Keratinocyte (primary cell): ENCODE data around the gene CIDEB. TPM values are rescaled to one million over a fixed set of nuclear protein-coding genes. Genes with fewer than 3 reads are reported as not detected.

ENCODE experiments used
- DNase-seq: peaks from one replicate; pipeline ENCODE4 v3.0.0-alpha.2; 2011; ENCODE audit warnings: low read depth, missing footprints, low spot score
- FAIRE-seq: peaks from 2 replicates; lab custom pipeline; 2011; peaks lifted over from hg19 to GRCh38; lab: Jason Lieb, UNC
- H2AFZ ChIP-seq: 2 replicates; pipeline ENCODE4 v1.6.0; 2012; ENCODE audit warnings: low read length, control low read depth, inconsistent platforms; ENCODE audit not compliant: control insufficient read depth
- H3K27ac ChIP-seq: 2 replicates; pipeline ENCODE4 v1.5.1; 2011; ENCODE audit warnings: low read length; ENCODE audit not compliant: control insufficient read depth, insufficient read depth
- H3K27me3 ChIP-seq: 3 replicates; pipeline ENCODE4 v1.6.0; 2011; ENCODE audit warnings: low read length; ENCODE audit not compliant: control insufficient read depth, insufficient read depth; ENCODE audit errors: extremely low read depth
- H3K36me3 ChIP-seq, 2 experiments: 2 replicates in 1 of 2; 3 replicates in 1 of 2; pipeline ENCODE4 v1.5.1; 2011; ENCODE audit warnings: low read length in 2 of 2, mild to moderate bottlenecking in 1 of 2; ENCODE audit not compliant: control insufficient read depth in 2 of 2, insufficient read depth in 2 of 2; ENCODE audit errors: extremely low read depth in 1 of 2
- H3K4me1 ChIP-seq: 3 replicates; pipeline ENCODE4 v1.5.1; 2011; ENCODE audit warnings: low read length; ENCODE audit not compliant: control insufficient read depth, insufficient read depth; ENCODE audit errors: extremely low read depth
- H3K4me2 ChIP-seq: 3 replicates; pipeline ENCODE4 v1.6.0; 2011; ENCODE audit warnings: low read depth, low read length; ENCODE audit not compliant: control insufficient read depth, insufficient read depth; ENCODE audit errors: extremely low read depth
- H3K4me3 ChIP-seq, 3 experiments: fragments of 200-600 bp in 1 of 3; sonication (generic) in 1 of 3; 2 replicates in 2 of 3; 3 replicates in 1 of 3; pipeline ENCODE4 v1.5.1; 2011 to 2016; ENCODE audit warnings: low read length in 3 of 3, mild to moderate bottlenecking in 3 of 3, control low read depth in 2 of 3, inconsistent platforms in 1 of 3, low read depth in 1 of 3, mixed read lengths in 1 of 3, mixed run types in 1 of 3, moderate library complexity in 1 of 3; ENCODE audit not compliant: control insufficient read depth in 2 of 3, insufficient read depth in 2 of 3; ENCODE audit errors: extremely low read depth in 1 of 3
- H3K79me2 ChIP-seq: 2 replicates; pipeline ENCODE4 v1.6.0; 2012; ENCODE audit warnings: low read length; ENCODE audit not compliant: control insufficient read depth, insufficient read depth
- H3K9ac ChIP-seq: 3 replicates; pipeline ENCODE4 v1.6.0; 2011; ENCODE audit warnings: low read length; ENCODE audit not compliant: control insufficient read depth, insufficient read depth; ENCODE audit errors: extremely low read depth
- H3K9me1 ChIP-seq: 3 replicates; pipeline ENCODE4 v1.6.0; 2011; ENCODE audit warnings: low read length; ENCODE audit not compliant: control insufficient read depth, insufficient read depth; ENCODE audit errors: extremely low read depth
- H3K9me3 ChIP-seq: 2 replicates; pipeline ENCODE4 v1.5.1; 2012; ENCODE audit warnings: low read depth, low read length; ENCODE audit not compliant: control insufficient read depth
- H4K20me1 ChIP-seq: 3 replicates; pipeline ENCODE4 v1.6.0; 2011; ENCODE audit warnings: low read length; ENCODE audit not compliant: control insufficient read depth, insufficient read depth; ENCODE audit errors: extremely low read depth
- CTCF ChIP-seq, 3 experiments: IDR thresholded peaks in 1 of 3; conservative IDR thresholded peaks in 1 of 3; optimal IDR thresholded peaks in 1 of 3; 2 replicates in 2 of 3; 3 replicates in 1 of 3; pipeline versions ENCODE3 to v1.5.1; 2011; ENCODE audit warnings: low read length in 3 of 3, mild to moderate bottlenecking in 3 of 3, moderate library complexity in 2 of 3, control low read depth in 1 of 3, inconsistent platforms in 1 of 3; ENCODE audit not compliant: insufficient read depth in 2 of 3; ENCODE audit errors: extremely low read depth in 1 of 3
- EZH2 ChIP-seq: IDR thresholded peaks from one replicate; pipeline ENCODE4 v1.6.1; 2012; ENCODE audit warnings: inconsistent platforms, mild to moderate bottlenecking, low read length, moderate library complexity
- dilution Hi-C: fragments of 300-500 bp; cut with MboI; formaldehyde crosslinking; loops from one replicate; pipeline ENCODE4 v1.7.0; 2020; ENCODE audit warnings: low sequenced_read_pairs; ENCODE audit not compliant: extremely low pct_ligation_motif_present
- polyA plus RNA-seq, 5 experiments: library from polyadenylated mRNA; depleted of rRNA in 3 of 5; stranded (reverse) in 3 of 5; stranded (forward) in 1 of 5; unstranded in 1 of 5; fragments of >200 nt; gene quantifications; 1 replicate in 1 of 5; 2 replicates in 3 of 5; 3 replicates in 1 of 5; pipeline versions ENCODE4 v1.2.1 to v1.2.3, GENCODE V29; 2011 to 2012; ENCODE audit warnings: missing spikeins in 2 of 5, low read depth in 1 of 5, low replicate concordance in 1 of 5

The CIDEB gene
- polyA plus RNA-seq, 1 donor (not counting 4 experiments of a cell fraction or from before 2014, with no cell fraction given) = 3.7 TPM

GRCh38 chr14:24299255-24300191 lies 8.3 kb downstream of the CIDEB start, which contains the start of the genes DHRS1 and NOP9:
Gene DHRS1 (minus strand): TSS chr14:24299780. CDS start chr14:24299106, 674 bp downstream.
Gene NOP9 (plus strand): TSS chr14:24299850. CDS start chr14:24299955, 105 bp downstream.
- Histone ChIP-seq H3K9me1 (no peaks in the 10 kb centered on the region), H3K27me3 (no peaks in the 10 kb centered on the region), H3K36me3 (peaks cover 33 to 46% of the 10 kb centered on the region in 2 experiments), H4K20me1 (no peaks in the 10 kb centered on the region), H3K27ac (peak within 1 kb of the TSS; percentile 93), H3K4me3 (peak within 1 kb of the TSS; percentile 58 to 94 (median 80)), H3K4me2 (peak within 1 kb of the TSS; percentile 91), H3K4me1 (peaks cover 37% of the 10 kb centered on the region), H3K9me3 (no peaks in the 10 kb centered on the region), H3K9ac (peak within 1 kb of the TSS; percentile 95), H3K79me2 (peaks cover 32% of the 10 kb centered on the region), H2AFZ (peak within 1 kb of the TSS; percentile 84)
- FAIRE-seq (no peak), DNase-seq (no peak)
- TF ChIP-seq CTCF (optimal IDR thresholded peaks at IDR 0.05 in 1 of 3, IDR thresholded peaks at IDR 0.05 in 1 of 3, conservative IDR thresholded peaks at IDR 0.05 in 1 of 3; ENCODE audit: extremely low read depth in 1 of 3, insufficient read depth in 2 of 3, low read length in 3 of 3) (no peak), EZH2 (no peak)
- dilution Hi-C loops = no loop called here

DNA sequence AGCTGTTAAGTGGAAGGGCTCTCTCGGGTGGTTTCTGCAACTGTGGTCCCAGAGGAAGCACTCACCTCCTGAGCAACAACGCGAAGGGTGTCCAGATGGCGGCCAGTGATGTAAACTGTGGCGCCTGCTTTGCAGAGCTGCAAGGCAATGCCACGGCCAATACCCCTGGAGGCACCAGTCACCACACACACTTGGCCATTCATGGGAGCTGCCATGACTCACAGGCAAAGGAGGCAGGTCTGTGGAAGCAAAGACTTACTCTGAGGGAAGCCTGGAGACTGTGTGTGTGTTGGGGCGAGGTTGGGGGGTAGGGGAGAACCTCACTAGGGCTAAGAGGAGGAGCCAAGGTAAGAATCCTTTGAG lies 8.9 kb downstream of the CIDEB start:
- TF ChIP-seq CTCF (optimal IDR thresholded peaks at IDR 0.05 in 1 of 3, IDR thresholded peaks at IDR 0.05 in 1 of 3, conservative IDR thresholded peaks at IDR 0.05 in 1 of 3; ENCODE audit: extremely low read depth in 1 of 3, insufficient read depth in 2 of 3, low read length in 3 of 3) (no peak), EZH2 (no peak)
- Histone ChIP-seq H3K27ac (peak overlapping the region; percentile 93), H2AFZ (peak overlapping the region; percentile 84), H3K9me1 (no peaks in the 10 kb centered on the region), H3K4me2 (peak overlapping the region; percentile 91), H3K4me1 (peaks cover 37% of the 10 kb centered on the region), H3K4me3 (peak overlapping the region; percentile 58 to 94 (median 80)), H3K27me3 (no peaks in the 10 kb centered on the region), H3K9me3 (no peaks in the 10 kb centered on the region), H3K9ac (peak overlapping the region; percentile 95), H3K36me3 (peaks cover 29 to 40% of the 10 kb centered on the region in 2 experiments), H3K79me2 (peaks cover 32% of the 10 kb centered on the region), H4K20me1 (no peaks in the 10 kb centered on the region)
- FAIRE-seq = peak; percentile 75
- dilution Hi-C loops = no loop called here
- peak; percentile 87 for DNase-seq
